ENCODE data around the gene CNOT4. TPM values are rescaled to one million over a fixed set of nuclear protein-coding genes. Genes with fewer than 3 reads are reported as not detected.

Gene CNOT4
- total and polyA plus RNA-seq, 2 of the 8 experiments (the other 6 are each of a cell fraction or from before 2014, with no cell fraction given) = 10.9 to 25.8 TPM

- no peak for TF ChIP-seq CHD7 (IDR thresholded peaks at IDR 0.05; ENCODE audit: insufficient replicate concordance, low read length)
- TF ChIP-seq CBX5 (IDR thresholded peaks at IDR 0.05; ENCODE audit: low read depth, low read length) = no peak
- no peak for TF ChIP-seq CTCF (IDR thresholded peaks at IDR 0.05; ENCODE audit: control extremely low read depth in 1 of 3, insufficient read depth in 1 of 3, low read depth in 1 of 3, low read length in 3 of 3)
- no peak for TF ChIP-seq SIX5 (IDR thresholded peaks at IDR 0.05; ENCODE audit: low read depth, low read length)
- no peak for TF ChIP-seq TCF12 (IDR thresholded peaks at IDR 0.05; ENCODE audit: low read depth, low read length)
- no peak for TF ChIP-seq ASH2L (IDR thresholded peaks at IDR 0.05; ENCODE audit: low read length)
- TF ChIP-seq KDM4A (IDR thresholded peaks at IDR 0.05; ENCODE audit: low read depth, low read length, severe bottlenecking) = no peak
- TF ChIP-seq SRF (IDR thresholded peaks at IDR 0.05; ENCODE audit: low read depth, low read length) = no peak
- no peak for TF ChIP-seq TAF1 (IDR thresholded peaks at IDR 0.05; ENCODE audit: low read depth, low read length)
Observed at GRCh38 chr7:135317676-135318325, 192.1 kb downstream of the CNOT4 start (continued).
